Fibroblast of the aortic adventitia (primary cell): ENCODE measurements around the gene TBL1XR1. TPM values are rescaled to one million over a fixed set of nuclear protein-coding genes. Genes with fewer than 3 reads are reported as not detected.
A peak's percentile ranks its signal among the peaks of the same experiment; 100 is the strongest.

Experiments used
- DNase-seq: peaks from one replicate; pipeline ENCODE4 v3.0.0-alpha.2; 2010; ENCODE audit warnings: low read depth
- H3K4me3 ChIP-seq: 2 replicates; pipeline ENCODE4 v1.5.1; 2011; ENCODE audit warnings: low read depth, mild to moderate bottlenecking, control low read depth, low read length, moderate library complexity
- CTCF ChIP-seq: IDR thresholded peaks from 2 replicates; pipeline ENCODE4 v1.5.1; 2011; ENCODE audit warnings: mild to moderate bottlenecking, low read length, control low read depth, inconsistent platforms; ENCODE audit not compliant: insufficient read depth
- total RNA-seq: library from RNA; depleted of rRNA; stranded (reverse); fragments of >200 nt; gene quantifications from 2 replicates; pipeline ENCODE4 v1.2.3, GENCODE V29; 2012; ENCODE audit warnings: low replicate concordance

The TBL1XR1 gene
- total RNA-seq, 1 donor, result 171 TPM

- no peak for TF ChIP-seq CTCF
- no peak for DNase-seq
Measured at GRCh38 chr3:177231242-177231641, 34.0 kb upstream of the TBL1XR1 start.

GRCh38 chr3:177230641-177231040 lies 33.4 kb upstream of the TBL1XR1 start:
- H3K4me3 ChIP-seq, result no peak overlapping the region
- no peak for TF ChIP-seq CTCF
- DNase-seq, result no peak

More at GRCh38 chr3:177231242-177231641, 34.0 kb upstream of the TBL1XR1 start:
- H3K4me3 ChIP-seq, result no peak overlapping the region

- H3K4me3 ChIP-seq, result no peak overlapping the region
- TF ChIP-seq CTCF, result no peak
- peak; percentile 40 for DNase-seq
Measured at GRCh38 chr3:177229791-177230190, 32.5 kb upstream of the TBL1XR1 start.

GRCh38 chr3:177228601-177229190 lies 31.4 kb upstream of the TBL1XR1 start:
- no peak for DNase-seq
- TF ChIP-seq CTCF, result no peak
- H3K4me3 ChIP-seq, result no peak overlapping the region

GRCh38 chr3:177224414-177224813 lies 27.1 kb upstream of the TBL1XR1 start:
- H3K4me3 ChIP-seq, result no peak overlapping the region
- no peak for DNase-seq

GRCh38 chr3:177221744-177222143 lies 24.5 kb upstream of the TBL1XR1 start:
- TF ChIP-seq CTCF, result no peak
- no peak for DNase-seq

More at GRCh38 chr3:177224414-177224813, 27.1 kb upstream of the TBL1XR1 start:
- TF ChIP-seq CTCF, result no peak

More at GRCh38 chr3:177221744-177222143, 24.5 kb upstream of the TBL1XR1 start:
- no peak overlapping the region for H3K4me3 ChIP-seq
